Adrenal gland (tissue), 12 donors: ENCODE measurements around the gene FHIT. TPM values are rescaled to one million over a fixed set of nuclear protein-coding genes. Genes with fewer than 3 reads are reported as not detected.

Source experiments
- DNase-seq, 7 donors: peaks; one replicate each; pipeline ENCODE4 v3.0.0-alpha.2; 2019 to 2020
- H3K27ac ChIP-seq, 5 donors: fragments of 200-600 bp; sonication (generic) in 4 of 5; 1 replicate in 3 of 5; 2 replicates in 2 of 5; pipeline versions ENCODE4 v1.5.1 to v1.8.0; 2016 to 2020; ENCODE audit warnings: mild to moderate bottlenecking in 1 of 5
- H3K27me3 ChIP-seq: fragments of 200-600 bp; 2 replicates; pipeline ENCODE4 v1.8.0; 2021
- H3K36me3 ChIP-seq, 2 donors: fragments of 200-600 bp; replicated peaks in 1 of 2; 1 replicate in 1 of 2; 2 replicates in 1 of 2; pipeline versions ENCODE4 v1.5.1 to v1.8.0; 2018 to 2022
- H3K4me1 ChIP-seq, 2 donors: fragments of 200-600 bp; replicated peaks in 1 of 2; 1 replicate in 1 of 2; 2 replicates in 1 of 2; pipeline versions ENCODE4 v1.5.1 to v1.8.0; 2018 to 2021
- H3K4me3 ChIP-seq, 4 donors: fragments of 200-600 bp; sonication (generic) in 3 of 4; one replicate each; pipeline ENCODE4 v1.5.1; 2016 to 2018
- H3K9me3 ChIP-seq, 3 donors: fragments of 200-600 bp; sonication (generic) in 1 of 3; replicated peaks in 1 of 3; 1 replicate in 2 of 3; 2 replicates in 1 of 3; pipeline versions ENCODE4 v1.5.1 to v1.8.0; 2016 to 2021
- CTCF ChIP-seq, 6 experiments: fragments of 450-650 bp in 4 of 6; fragments of 200-600 bp in 2 of 6; sonication (generic) in 1 of 6; IDR thresholded peaks; 1 replicate in 5 of 6; 2 replicates in 1 of 6; pipeline versions ENCODE4 v1.5.1 to v1.8.0; 2016 to 2021; ENCODE audit warnings: antibody characterized with exemption in 6 of 6, mild to moderate bottlenecking in 2 of 6, moderate library complexity in 1 of 6
- POLR2A ChIP-seq, 2 donors: fragments of 450-650 bp; IDR thresholded peaks; one replicate each; pipeline ENCODE4 v1.6.1; 2017; ENCODE audit warnings: antibody characterized with exemption in 2 of 2, mild to moderate bottlenecking in 2 of 2, moderate library complexity in 1 of 2
- WGBS, 4 donors: extraction: QIAGEN DNeasy Blood & Tissue Kit in 2 of 4; methylation state at CpG; one replicate each; pipeline versions ENCODE4 v1.1.5 to v1.1.7; 2013 to 2017; 5-methylcytosine and 5-hydroxymethylcytosine counted together
- intact Hi-C, 2 donors: fragments of 100-400 bp; cut with DNase I; formaldehyde crosslinking; loops; one replicate each; pipeline versions ENCODE4 v1.14.1 to v1.15.0; 2022 to 2023
- polyA plus RNA-seq, 3 donors: library from polyadenylated mRNA; stranded (reverse); fragments of 200-250 nt in 2 of 3; fragments of 350-450 nt in 1 of 3; fragmentation: Illumina TruSeq in 1 of 3; extraction: RNeasy Lipid Tissue Mini Kit (QIAGEN cat#74804) in 1 of 3; gene quantifications; one replicate each; pipeline ENCODE4 v1.2.3, GENCODE V29; 2013 to 2014
- total RNA-seq, 9 donors: library from RNA; depleted of rRNA in 4 of 9; stranded (reverse); fragments of >200 nt in 4 of 9; fragments of 120-200 nt in 1 of 9; fragmentation: NEBNext Ultra II Directional in 1 of 9; extraction: Animal tissue kit (Norgen Biotek cat#: 25700) in 1 of 9; gene quantifications; one replicate each; pipeline versions ENCODE4 v1.1.0 to v1.2.4, GENCODE V29; 2013 to 2023
- donor health status: healthy with polysubstance abuse.
- donor health status: Bipolar disorder and iron deficiency.
- donor health status: DM: yes; HTN: yes; CAD: no.
- donor health status: DM: no; HTN: no; CAD: no.
- donor health status: DM: no; HTN: no; CAD: no.
- donor health status: DM: yes; HTN: yes; CAD: no.

The FHIT gene
- total and polyA plus RNA-seq, 12 donors, result 14.1 to 43.9 (median 28.8) TPM

- Histone ChIP-seq H3K27me3 (no peaks in the 10 kb centered on the region), H3K4me3 (no peak overlapping the region), H3K9me3 (peaks cover 0 to 4% (median 0%) of the 10 kb centered on the region in 3 donors), H3K36me3 (no peaks in the 10 kb centered on the region), H3K27ac (no peak overlapping the region), H3K4me1 (no peaks in the 10 kb centered on the region)
- TF ChIP-seq POLR2A (IDR thresholded peaks at IDR 0.05), result no peak
- TF ChIP-seq CTCF (IDR thresholded peaks at IDR 0.05), result no peak
- WGBS, 4 donors, result 77 to 92% (median 89%) methylated on average over 1 of the region's 1 CpG
- intact Hi-C loops, result no loop called here
- no peak for DNase-seq
Measured at GRCh38 chr3:60967141-60967540, 284.1 kb downstream of the FHIT start.

- H3K36me3 ChIP-seq, result no peaks in the 10 kb centered on the region
- H3K27me3 ChIP-seq, result no peaks in the 10 kb centered on the region
- H3K4me3 ChIP-seq, result no peak overlapping the region
- no peaks in the 10 kb centered on the region for H3K9me3 ChIP-seq
- no peak for DNase-seq
- 71 to 95% (median 85%) methylated on average over 1 of the region's 1 CpG for WGBS, 4 donors
- no peak overlapping the region for H3K27ac ChIP-seq
- intact Hi-C loops, result no loop called here
- H3K4me1 ChIP-seq, result no peaks in the 10 kb centered on the region
- no peak for TF ChIP-seq POLR2A (IDR thresholded peaks at IDR 0.05)
- TF ChIP-seq CTCF (IDR thresholded peaks at IDR 0.05), result no peak
Measured at GRCh38 chr3:60957541-60957940, 293.7 kb downstream of the FHIT start.

- H3K27me3 ChIP-seq, result no peaks in the 10 kb centered on the region
- intact Hi-C loops, result no loop called here
- no peak for TF ChIP-seq POLR2A (IDR thresholded peaks at IDR 0.05)
- TF ChIP-seq CTCF (IDR thresholded peaks at IDR 0.05), result no peak
- H3K36me3 ChIP-seq, result no peaks in the 10 kb centered on the region
- H3K9me3 ChIP-seq, result no peaks in the 10 kb centered on the region
- no peaks in the 10 kb centered on the region for H3K4me1 ChIP-seq
- no peak overlapping the region for H3K4me3 ChIP-seq
- WGBS, 4 donors, result 82 to 93% (median 92%) methylated on average over 4 of the region's 4 CpGs
- H3K27ac ChIP-seq, result no peak overlapping the region
- DNase-seq, result no peak
Measured at GRCh38 chr3:60956729-60957128, 294.5 kb downstream of the FHIT start.

- Histone ChIP-seq H3K36me3 (no peaks in the 10 kb centered on the region), H3K9me3 (no peaks in the 10 kb centered on the region), H3K4me3 (no peak overlapping the region), H3K4me1 (no peaks in the 10 kb centered on the region), H3K27me3 (no peaks in the 10 kb centered on the region), H3K27ac (no peak overlapping the region)
- TF ChIP-seq POLR2A (IDR thresholded peaks at IDR 0.05) (no peak), CTCF (IDR thresholded peaks at IDR 0.05) (no peak)
- intact Hi-C loops, result no loop called here
- WGBS, 4 donors, result 93 to 96% (median 95%) methylated on average over 2 of the region's 2 CpGs
- no peak for DNase-seq
Measured at GRCh38 chr3:60955034-60955433, 296.2 kb downstream of the FHIT start.
